Bone marrow (tissue), 2 donors: ENCODE data around the gene C2orf42.
"Not testable (repeated sequence)": the region's sequence is repeated elsewhere in the genome, so short reads cannot be mapped to it uniquely, and the experiment has no call there.

Source experiments
- DNase-seq, 2 donors: peaks; one replicate each; lab custom pipeline; 2025; lab: John Stamatoyannopoulos, UW

The C2orf42 gene

GRCh38 chr2:70190418-70191243, at the start of gene C2orf42:
TSS of gene C2orf42 (minus strand) at chr2:70191019. CDS start at chr2:70181985, 9,034 bp downstream.
- DNase-seq, result peak; percentile 95 to 99

GRCh38 chr2:70240599-70240998, 49.8 kb upstream of the C2orf42 start:
- DNase-seq, result no peak

GRCh38 chr2:70233926-70234325, 43.1 kb upstream of the C2orf42 start:
- no peak for DNase-seq

GRCh38 chr2:70226781-70227180, 36.0 kb upstream of the C2orf42 start:
- no peak for DNase-seq

- not testable (repeated sequence) for DNase-seq
Observed at GRCh38 chr2:70223305-70223704, 32.5 kb upstream of the C2orf42 start.

GRCh38 chr2:70214953-70215549, 24.2 kb upstream of the C2orf42 start:
- no peak for DNase-seq

GRCh38 chr2:70214365-70214764, 23.5 kb upstream of the C2orf42 start:
- no peak for DNase-seq

- no peak for DNase-seq
Observed at GRCh38 chr2:70212298-70212932, 21.6 kb upstream of the C2orf42 start.

GRCh38 chr2:70211595-70211994, 20.8 kb upstream of the C2orf42 start:
- DNase-seq, result no peak

GRCh38 chr2:70204452-70204851, 13.6 kb upstream of the C2orf42 start:
- no peak for DNase-seq

- DNase-seq, result no peak
Observed at GRCh38 chr2:70203086-70203485, 12.3 kb upstream of the C2orf42 start.

GRCh38 chr2:70202236-70202806, 11.5 kb upstream of the C2orf42 start:
- DNase-seq, result no peak

GRCh38 chr2:70201831-70202230, 11.0 kb upstream of the C2orf42 start:
- DNase-seq, result no peak

GRCh38 chr2:70201225-70201768, 10.5 kb upstream of the C2orf42 start:
- no peak for DNase-seq

GRCh38 chr2:70199320-70199864, 8.6 kb upstream of the C2orf42 start:
- no peak for DNase-seq

GRCh38 chr2:70192516-70192915, 1.7 kb upstream of the C2orf42 start:
- no peak for DNase-seq

- DNase-seq, result no peak
Observed at GRCh38 chr2:70191244-70191735, 471 bp upstream of the C2orf42 start.

- DNase-seq, result no peak
Observed at GRCh38 chr2:70188460-70188859, 2.4 kb downstream of the C2orf42 start.

- DNase-seq, result not testable (repeated sequence)
Observed at GRCh38 chr2:70187170-70187569, 3.6 kb downstream of the C2orf42 start.

- no peak for DNase-seq
Observed at GRCh38 chr2:70182689-70183088, 8.1 kb downstream of the C2orf42 start.

GRCh38 chr2:70181363-70181956, 9.4 kb downstream of the C2orf42 start:
- DNase-seq, result no peak
